Immature natural killer cell (primary cell): ENCODE data around the gene RFX1. TPM values are rescaled to one million over a fixed set of nuclear protein-coding genes. Genes with fewer than 3 reads are reported as not detected.
"Not testable (repeated sequence)": the region's sequence is repeated elsewhere in the genome, so short reads cannot be mapped to it uniquely, and the experiment has no call there.

Experiments used
- DNase-seq, 3 donors: peaks; one replicate each; pipeline ENCODE4 v3.0.0; 2022; ENCODE audit warnings: mixed read lengths in 1 of 3
- H3K27ac Mint-ChIP-seq, 6 donors: one replicate each; pipeline ENCODE4 v1.8.0; 2020; ENCODE audit warnings: mixed read lengths in 6 of 6, mild to moderate bottlenecking in 5 of 6, inconsistent platforms in 4 of 6, moderate library complexity in 3 of 6
- H3K27me3 Mint-ChIP-seq, 3 donors: one replicate each; pipeline ENCODE4 v1.8.0; 2020 to 2021; ENCODE audit warnings: low read depth in 3 of 3, mild to moderate bottlenecking in 3 of 3, mixed read lengths in 3 of 3, moderate library complexity in 3 of 3, inconsistent platforms in 1 of 3
- H3K36me3 Mint-ChIP-seq, 3 donors: one replicate each; pipeline ENCODE4 v1.8.0; 2020; ENCODE audit warnings: mixed read lengths in 3 of 3, inconsistent platforms in 2 of 3, mild to moderate bottlenecking in 2 of 3
- H3K4me1 Mint-ChIP-seq, 2 donors: one replicate each; pipeline ENCODE4 v1.8.0; 2020; ENCODE audit warnings: inconsistent platforms in 2 of 2, mild to moderate bottlenecking in 2 of 2, mixed read lengths in 2 of 2, moderate library complexity in 1 of 2
- H3K4me3 Mint-ChIP-seq, 5 donors: one replicate each; pipeline ENCODE4 v1.8.0; 2020; ENCODE audit warnings: mild to moderate bottlenecking in 5 of 5, mixed read lengths in 5 of 5, inconsistent platforms in 3 of 5, moderate library complexity in 3 of 5
- H3K9me3 Mint-ChIP-seq, 6 donors: one replicate each; pipeline ENCODE4 v1.8.0; 2020; ENCODE audit warnings: mild to moderate bottlenecking in 6 of 6, mixed read lengths in 6 of 6, inconsistent platforms in 4 of 6, moderate library complexity in 3 of 6
- polyA plus RNA-seq, 3 donors: library from polyadenylated mRNA; unstranded; fragments of 300-500 nt; fragmentation: Illumina TruSeq; gene quantifications; one replicate each; pipeline ENCODE4 v1.2.3, GENCODE V29; 2021

The RFX1 gene
- polyA plus RNA-seq, result 1 to 10 TPM in 1 of 3 donors, under 1 TPM in 2; 0.21 to 1.5 (median 0.66) TPM

GRCh38 chr19:14006085-14006765, at the start of gene RFX1:
TSS of gene RFX1 (minus strand) at chr19:14006320. CDS start at chr19:13993843, 12,477 bp downstream.
- Mint-ChIP-seq H3K36me3 (no peaks in the 10 kb centered on the region), H3K4me3 (peak within 1 kb of the TSS; percentile 94 to 98 (median 97)), H3K9me3 (no peaks in the 10 kb centered on the region), H3K4me1 (peaks cover 35 to 38% of the 10 kb centered on the region in 2 donors), H3K27me3 (peaks cover 19 to 39% (median 24%) of the 10 kb centered on the region in 3 donors), H3K27ac (peak within 1 kb of the TSS; percentile 99 to 100 (median 100))
- peak; percentile 100 for DNase-seq

- DNase-seq, result no peak
- peaks cover 15 to 16% (median 16%) of the 10 kb centered on the region in 3 donors for H3K36me3 Mint-ChIP-seq
- peaks cover 6 to 21% (median 15%) of the 10 kb centered on the region in 3 donors for H3K27me3 Mint-ChIP-seq
- H3K4me3 Mint-ChIP-seq, result no peak overlapping the region
- H3K27ac Mint-ChIP-seq, result peak overlapping the region in 2 of 6 donors; percentile 62 to 75
- no peaks in the 10 kb centered on the region for H3K9me3 Mint-ChIP-seq
- peaks cover 10 to 16% of the 10 kb centered on the region in 2 donors for H3K4me1 Mint-ChIP-seq
Measured at GRCh38 chr19:14055396-14055795, 49.3 kb upstream of the RFX1 start.

GRCh38 chr19:14054721-14055120, 48.6 kb upstream of the RFX1 start:
- peaks cover 6 to 21% (median 12%) of the 10 kb centered on the region in 3 donors for H3K27me3 Mint-ChIP-seq
- H3K27ac Mint-ChIP-seq, result no peak overlapping the region
- peaks cover 17 to 22% (median 19%) of the 10 kb centered on the region in 3 donors for H3K36me3 Mint-ChIP-seq
- no peak overlapping the region for H3K4me3 Mint-ChIP-seq
- DNase-seq, result no peak
- peaks cover 10 to 16% of the 10 kb centered on the region in 2 donors for H3K4me1 Mint-ChIP-seq
- H3K9me3 Mint-ChIP-seq, result no peaks in the 10 kb centered on the region

- Mint-ChIP-seq H3K4me3 (no peak overlapping the region), H3K27me3 (peaks cover 6 to 16% (median 10%) of the 10 kb centered on the region in 3 donors), H3K9me3 (no peaks in the 10 kb centered on the region), H3K36me3 (peaks cover 17 to 22% (median 19%) of the 10 kb centered on the region in 3 donors), H3K4me1 (peaks cover 10 to 16% of the 10 kb centered on the region in 2 donors), H3K27ac (peak overlapping the region in 2 of 6 donors; percentile 47 to 57)
- DNase-seq, result no peak
Measured at GRCh38 chr19:14054099-14054498, 48.0 kb upstream of the RFX1 start.

- DNase-seq, result no peak
- no peak overlapping the region for H3K27ac Mint-ChIP-seq
- peaks cover 4 to 10% (median 7%) of the 10 kb centered on the region in 3 donors for H3K27me3 Mint-ChIP-seq
- H3K4me1 Mint-ChIP-seq, result peaks cover 9 to 14% of the 10 kb centered on the region in 2 donors
- no peaks in the 10 kb centered on the region for H3K9me3 Mint-ChIP-seq
- peaks cover 19 to 25% (median 20%) of the 10 kb centered on the region in 3 donors for H3K36me3 Mint-ChIP-seq
- no peak overlapping the region for H3K4me3 Mint-ChIP-seq
Measured at GRCh38 chr19:14053500-14053899, 47.4 kb upstream of the RFX1 start.

GRCh38 chr19:14053032-14053431, 46.9 kb upstream of the RFX1 start:
- no peak for DNase-seq
- no peaks in the 10 kb centered on the region for H3K9me3 Mint-ChIP-seq
- H3K27ac Mint-ChIP-seq, result peak overlapping the region in 1 of 6 donors; percentile 48
- H3K27me3 Mint-ChIP-seq, result peaks cover 0 to 7% (median 5%) of the 10 kb centered on the region in 3 donors
- peaks cover 19 to 28% (median 22%) of the 10 kb centered on the region in 3 donors for H3K36me3 Mint-ChIP-seq
- H3K4me1 Mint-ChIP-seq, result peaks cover 7 to 11% of the 10 kb centered on the region in 2 donors
- H3K4me3 Mint-ChIP-seq, result no peak overlapping the region

- peak overlapping the region in 4 of 6 donors; percentile 16 to 68 (median 50) for H3K27ac Mint-ChIP-seq
Measured at GRCh38 chr19:14052470-14052869, 46.4 kb upstream of the RFX1 start.

GRCh38 chr19:14051980-14052379, 45.9 kb upstream of the RFX1 start:
- Mint-ChIP-seq H3K4me1 (peaks cover 6 to 7% of the 10 kb centered on the region in 2 donors), H3K4me3 (no peak overlapping the region), H3K36me3 (peaks cover 19 to 28% (median 22%) of the 10 kb centered on the region in 3 donors), H3K27ac (peak overlapping the region in 3 of 6 donors; percentile 16 to 68 (median 59)), H3K27me3 (peaks cover 0 to 7% (median 2%) of the 10 kb centered on the region in 3 donors), H3K9me3 (no peaks in the 10 kb centered on the region)
- DNase-seq, result no peak

More at GRCh38 chr19:14052470-14052869, 46.4 kb upstream of the RFX1 start:
- Mint-ChIP-seq H3K36me3 (peaks cover 19 to 28% (median 22%) of the 10 kb centered on the region in 3 donors), H3K4me3 (no peak overlapping the region), H3K27me3 (peaks cover 0 to 7% (median 2%) of the 10 kb centered on the region in 3 donors), H3K9me3 (no peaks in the 10 kb centered on the region), H3K4me1 (peaks cover 7% of the 10 kb centered on the region in 2 donors)
- no peak for DNase-seq

- not testable (repeated sequence) for H3K4me3 Mint-ChIP-seq, H3K27ac Mint-ChIP-seq, DNase-seq
Measured at GRCh38 chr19:14050961-14051360, 44.8 kb upstream of the RFX1 start.

GRCh38 chr19:14050512-14050911, 44.4 kb upstream of the RFX1 start:
- H3K4me1 Mint-ChIP-seq, result peaks cover 4 to 7% of the 10 kb centered on the region in 2 donors
- H3K4me3 Mint-ChIP-seq, result no peak overlapping the region
- no peak for DNase-seq
- H3K27me3 Mint-ChIP-seq, result peaks cover 0 to 4% (median 2%) of the 10 kb centered on the region in 3 donors
- H3K9me3 Mint-ChIP-seq, result no peaks in the 10 kb centered on the region
- H3K27ac Mint-ChIP-seq, result peak overlapping the region in 3 of 6 donors; percentile 21 to 48 (median 45)
- peaks cover 22 to 28% (median 23%) of the 10 kb centered on the region in 3 donors for H3K36me3 Mint-ChIP-seq

More at GRCh38 chr19:14050961-14051360, 44.8 kb upstream of the RFX1 start:
- H3K9me3 Mint-ChIP-seq, H3K27me3 Mint-ChIP-seq, H3K4me1 Mint-ChIP-seq: not testable (repeated sequence)
- H3K36me3 Mint-ChIP-seq, result peaks cover 20 to 28% (median 22%) of the 10 kb centered on the region in 3 donors

GRCh38 chr19:14048443-14049153, 42.5 kb upstream of the RFX1 start:
- Mint-ChIP-seq H3K9me3 (no peaks in the 10 kb centered on the region), H3K27ac (peak overlapping the region in 5 of 6 donors; percentile 46 to 81 (median 64))

GRCh38 chr19:14047866-14048265, 41.7 kb upstream of the RFX1 start:
- H3K27me3 Mint-ChIP-seq, H3K4me3 Mint-ChIP-seq, DNase-seq, H3K27ac Mint-ChIP-seq, H3K9me3 Mint-ChIP-seq: not testable (repeated sequence)
- Mint-ChIP-seq H3K4me1 (peaks cover 7 to 12% of the 10 kb centered on the region in 2 donors), H3K36me3 (peaks cover 18 to 30% (median 20%) of the 10 kb centered on the region in 3 donors)

More at GRCh38 chr19:14048443-14049153, 42.5 kb upstream of the RFX1 start:
- Mint-ChIP-seq H3K36me3 (peaks cover 17 to 28% (median 18%) of the 10 kb centered on the region in 3 donors), H3K4me3 (no peak overlapping the region), H3K4me1 (peaks cover 4 to 7% of the 10 kb centered on the region in 2 donors), H3K27me3 (no peaks in the 10 kb centered on the region)
- peak; percentile 69 to 73 (median 73) for DNase-seq

GRCh38 chr19:14042659-14043608, 36.8 kb upstream of the RFX1 start:
- H3K4me3 Mint-ChIP-seq, result peak overlapping the region in 2 of 5 donors; percentile 38 to 39
- peak overlapping the region; percentile 94 to 97 (median 94) for H3K27ac Mint-ChIP-seq
- not testable (repeated sequence) for H3K9me3 Mint-ChIP-seq, H3K27me3 Mint-ChIP-seq
- peak; percentile 61 to 77 (median 70) for DNase-seq
- H3K36me3 Mint-ChIP-seq, result peaks cover 8 to 11% (median 10%) of the 10 kb centered on the region in 3 donors
- peaks cover 16 to 17% of the 10 kb centered on the region in 2 donors for H3K4me1 Mint-ChIP-seq
